HepG2 (cell line): Measurements from ENCODE around the gene TOR4A. TPM values are rescaled to one million over a fixed set of nuclear protein-coding genes. Genes with fewer than 3 reads are reported as not detected.
A peak's percentile ranks its signal among the peaks of the same experiment; 100 is the strongest.

Experiments
- ATAC-seq: fragments of 200-7000 bp; cut with Tn5 transposase; 3 replicates; pipeline ENCODE4 v1.9.1; 2020; ENCODE audit warnings: mild to moderate bottlenecking, moderate library complexity
- BruUV-seq: library from RNA; stranded (reverse); fragments of 400-500 nt; replicated peaks from 2 replicates; lab custom pipeline; 2021; lab: Mats Ljungman, UMichigan
- CTCF ChIA-PET: fragments of 300-600 bp; formaldehyde crosslinking; extraction: SDS; loops from one replicate; lab custom pipeline; 2021; ENCODE audit warnings: low total read pairs, inconsistent platforms, low intra/inter-chr PET ratio; lab: Yijun Ruan, JAX
- POLR2A ChIA-PET: fragments of 350-600 bp; sonication (Branson Sonifier 250); formaldehyde crosslinking; loops from one replicate; lab custom pipeline; 2020; ENCODE audit warnings: antibody characterized with exemption, inconsistent platforms; lab: Yijun Ruan, JAX
- DNase-seq: peaks from one replicate; pipeline ENCODE4 v3.0.0-alpha.2; 2015; ENCODE audit warnings: low spot score
- FAIRE-seq: peaks from 3 replicates; lab custom pipeline; 2011; peaks lifted over from hg19 to GRCh38; lab: Jason Lieb, UNC
- H2AFZ ChIP-seq: one replicate; pipeline ENCODE4 v1.6.1; 2011; ENCODE audit warnings: low read length, inconsistent platforms
- H3K27ac ChIP-seq: fragments of 300-600 bp; 3 replicates; pipeline ENCODE4 v1.8.0; 2011; ENCODE audit warnings: mixed run types, mild to moderate bottlenecking, mixed read lengths, low read length, inconsistent platforms; ENCODE audit not compliant: insufficient read depth; ENCODE audit errors: extremely low read length
- H3K27me3 ChIP-seq, 2 experiments: fragments of 200-600 bp in 1 of 2; 2 replicates in 1 of 2; 3 replicates in 1 of 2; pipeline versions ENCODE4 v1.6.0 to v1.8.0; 2011; ENCODE audit warnings: low read length in 2 of 2, mild to moderate bottlenecking in 2 of 2, moderate library complexity in 2 of 2, inconsistent platforms in 1 of 2; ENCODE audit not compliant: insufficient read depth in 2 of 2, control insufficient read depth in 1 of 2
- H3K36me3 ChIP-seq, 2 experiments: fragments of 200-600 bp in 1 of 2; replicated peaks in 1 of 2; 2 replicates in 1 of 2; 3 replicates in 1 of 2; pipeline versions ENCODE4 v1.5.1 to v1.8.0; 2011; ENCODE audit warnings: low read length in 2 of 2, inconsistent platforms in 1 of 2; ENCODE audit not compliant: insufficient read depth in 2 of 2, control insufficient read depth in 1 of 2
- H3K4me1 ChIP-seq: 2 replicates; pipeline ENCODE4 v1.5.1; 2012; ENCODE audit warnings: low read length, inconsistent platforms; ENCODE audit not compliant: insufficient read depth
- H3K4me2 ChIP-seq: 2 replicates; pipeline ENCODE4 v1.6.0; 2011; ENCODE audit warnings: low read depth, low read length, inconsistent platforms
- H3K4me3 ChIP-seq, 3 experiments: fragments of 200-600 bp in 1 of 3; sonication (generic), shearing (Covaris generic) in 1 of 3; replicated peaks in 1 of 3; 2 replicates each; pipeline ENCODE4 v1.5.1; 2011 to 2016; ENCODE audit warnings: low read length in 3 of 3, inconsistent platforms in 2 of 3, low read depth in 2 of 3, mild to moderate bottlenecking in 2 of 3, control low read depth in 1 of 3, mixed read lengths in 1 of 3; ENCODE audit not compliant: insufficient read depth in 1 of 3
- H3K79me2 ChIP-seq: one replicate; pipeline ENCODE4 v1.6.1; 2011; ENCODE audit warnings: low read length, inconsistent platforms; ENCODE audit not compliant: insufficient read depth
- H3K9ac ChIP-seq: 2 replicates; pipeline ENCODE4 v1.6.0; 2011; ENCODE audit warnings: mild to moderate bottlenecking, low read depth, low read length, inconsistent platforms; ENCODE audit not compliant: insufficient read depth
- H3K9me3 ChIP-seq: 2 replicates; pipeline ENCODE4 v1.5.1; 2012; ENCODE audit warnings: mild to moderate bottlenecking, low read length
- H4K20me1 ChIP-seq: 2 replicates; pipeline ENCODE4 v1.6.0; 2011; ENCODE audit warnings: inconsistent platforms, mild to moderate bottlenecking, low read length, moderate library complexity; ENCODE audit not compliant: insufficient read depth
- AGO2 ChIP-seq: fragments of 200-400 bp; formaldehyde crosslinking; optimal IDR thresholded peaks from 2 replicates; pipeline ENCODE3; 2017; ENCODE audit warnings: mild to moderate bottlenecking, low read depth, low read length, moderate library complexity
- HMG20B ChIP-seq: conservative IDR thresholded peaks from 2 replicates; pipeline ENCODE4 v1.6.1; 2016; ENCODE audit warnings: missing genetic modification reagents, missing compliant biosample characterization
- KDM6A ChIP-seq: IDR thresholded peaks from 2 replicates; pipeline ENCODE4 v1.6.1; 2016; ENCODE audit warnings: low read depth
- SETDB1 ChIP-seq: sonication (generic); formaldehyde crosslinking; IDR thresholded peaks from 2 replicates; pipeline ENCODE4 v1.5.1; 2020; ENCODE audit warnings: missing genetic modification reagents, mild to moderate bottlenecking, borderline replicate concordance
- THAP9 ChIP-seq: sonication (generic); formaldehyde crosslinking; IDR thresholded peaks from 2 replicates; pipeline ENCODE4; 2020; ENCODE audit warnings: missing genetic modification reagents, mild to moderate bottlenecking, borderline replicate concordance
- ZBTB34 ChIP-seq: sonication (generic); formaldehyde crosslinking; IDR thresholded peaks from 2 replicates; pipeline ENCODE4 v1.8.0; 2022; ENCODE audit warnings: mild to moderate bottlenecking, missing genetic modification reagents
- WGBS: methylation state at CpG from one replicate; pipeline ENCODE4 v1.1.6; 2017; ENCODE audit warnings: low lambda C conversion rate; 5-methylcytosine and 5-hydroxymethylcytosine counted together
- in situ Hi-C: cut with HindIII; loops from 2 replicates; pipeline ENCODE4 v1.10.0; 2017; ENCODE audit warnings: low pct_unique_long_range_greater_than_20kb; ENCODE audit not compliant: extremely low pct_ligation_motif_present
- intact Hi-C: fragments of 100-400 bp; cut with micrococcal nuclease; formaldehyde crosslinking; loops from one replicate; pipeline ENCODE4 v1.10.0; 2022; ENCODE audit not compliant: unreplicated experiment
- polyA plus RNA-seq, 8 experiments: library from polyadenylated mRNA; depleted of rRNA in 3 of 8; stranded (reverse) in 7 of 8; unstranded in 1 of 8; fragments of >200 nt; fragmentation: Illumina TruSeq in 4 of 8; extraction: Trizol in 4 of 8; gene quantifications; 2 replicates each; pipeline versions ENCODE4 v1.2.1 to v1.2.3, GENCODE V29; 2011 to 2016; ENCODE audit warnings: low read depth in 4 of 8, missing spikeins in 1 of 8, mixed read lengths in 1 of 8; ENCODE audit not compliant: insufficient read depth in 1 of 8
- total RNA-seq, 5 experiments: library from RNA; depleted of rRNA; stranded (reverse); fragments of >200 nt; fragmentation: Illumina TruSeq; extraction: Trizol; gene quantifications; 2 replicates each; pipeline ENCODE4 v1.2.3, GENCODE V29; 2016; ENCODE audit warnings: low read depth in 1 of 5

Gene TOR4A
- total and polyA plus RNA-seq, 2 of the 13 experiments (the other 11 are each of a cell fraction or from before 2014, with no cell fraction given), result 11.1 to 14.2 TPM

- TF ChIP-seq THAP9 (CRISPR knock-in tag) (no peak), KDM6A (CRISPR knock-in tag) (no peak), ZBTB34 (CRISPR knock-in tag) (no peak), HMG20B (CRISPR knock-in tag) (no peak)
These were observed 4.4 kb upstream of the TOR4A start (continued) for GRCh38 chr9:137273095-137273490.

- intact Hi-C loops (no loop called here), in situ Hi-C loops (no loop called here)
- TF ChIP-seq SETDB1 (CRISPR knock-in tag), result no peak
- peak; percentile 57 for TF ChIP-seq AGO2
- ChIA-PET POLR2A (interaction anchor here (0.8 to 1.5 kb wide), 5 partner anchors 20 to 33 kb away, joined by 3 to 5 read pairs (median 4); partner anchors contain the start of gene TUBB4B), CTCF (no interaction called here)
- peaks cover under 1% of the 10 kb centered on the region for H3K79me2 ChIP-seq
- 89% methylated on average over 5 of the region's 15 CpGs for WGBS
- H4K20me1 ChIP-seq, result no peaks in the 10 kb centered on the region
- no peaks in the 10 kb centered on the region for H3K9me3 ChIP-seq
- no peak overlapping the region for H2AFZ ChIP-seq
- no peak overlapping the region for H3K27ac ChIP-seq
- ATAC-seq (no peak), DNase-seq (no peak), FAIRE-seq (no peak)
- H3K4me1 ChIP-seq, result peaks cover 18% of the 10 kb centered on the region
- no peak overlapping the region for H3K4me2 ChIP-seq
- no peak overlapping the region for H3K9ac ChIP-seq
- no TSS peak for BruUV-seq
- H3K4me3 ChIP-seq, result no peak overlapping the region
- no peaks in the 10 kb centered on the region; a peak in 1 of 5 replicates for H3K27me3 ChIP-seq
- H3K36me3 ChIP-seq, result peaks cover 13 to 28% of the 10 kb centered on the region in 2 experiments; a peak in 4 of 5 replicates
These were observed 3.8 kb upstream of the TOR4A start for GRCh38 chr9:137273611-137274320.
